Activated CD4-positive, alpha-beta T cell treated with anti-CD3 and anti-CD28 coated beads for 1 hour (primary cell): Measurements from ENCODE around the gene VPS13C.
"Not testable (repeated sequence)": the region's sequence is repeated elsewhere in the genome, so short reads cannot be mapped to it uniquely, and the experiment has no call there.

Source experiments
- DNase-seq: peaks from one replicate; pipeline ENCODE4 v3.0.0-alpha.2; 2020

VPS13C gene

DNA sequence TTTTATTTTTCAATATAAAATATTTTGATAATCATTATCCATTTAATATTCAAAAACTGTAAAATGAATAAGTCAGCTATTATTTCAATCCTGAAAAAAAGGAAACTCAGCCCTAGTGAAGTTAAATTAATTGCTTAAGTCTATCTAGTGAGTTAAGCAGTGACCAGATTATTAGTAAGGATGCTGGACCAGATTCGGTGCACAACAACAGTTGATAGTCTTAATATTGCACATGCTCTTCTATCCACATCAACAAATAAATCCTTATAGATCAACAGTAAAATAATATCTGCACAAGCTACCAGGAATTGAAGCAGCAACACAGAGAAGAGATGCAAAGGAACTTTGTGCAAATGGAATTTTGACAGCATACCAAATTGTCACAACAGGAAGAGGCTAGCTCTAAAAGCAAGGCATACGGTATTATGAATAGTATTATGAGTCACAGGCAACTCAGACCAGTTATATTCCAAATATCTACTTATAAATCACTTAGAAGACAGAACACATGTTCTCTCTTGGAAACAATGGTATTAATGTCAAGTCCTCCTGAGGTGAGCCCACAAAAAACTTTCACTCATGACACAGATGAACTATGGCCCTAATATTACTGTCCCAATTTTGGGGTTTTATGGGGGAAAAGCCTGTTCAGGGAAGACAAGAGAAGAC lies 24.9 kb downstream of the VPS13C start:
- no peak for DNase-seq

DNA sequence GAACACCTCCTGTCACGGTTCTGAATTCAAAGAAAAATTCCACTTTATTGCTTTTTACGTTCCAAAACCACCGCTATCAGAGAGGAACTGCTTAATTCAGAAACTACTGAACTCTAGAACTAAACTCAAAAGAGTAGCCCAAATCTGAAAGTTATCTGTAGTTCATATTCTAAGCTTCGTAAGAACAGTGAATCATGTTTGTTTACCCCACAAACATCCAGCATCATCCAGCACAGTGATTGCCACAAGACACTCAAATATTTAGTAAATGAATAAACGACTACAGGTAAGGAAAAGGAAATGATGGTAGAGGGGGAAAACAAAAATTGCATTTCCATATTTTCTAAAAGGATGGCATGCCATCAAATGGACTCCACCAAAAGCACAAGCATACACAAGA lies 32.3 kb downstream of the VPS13C start:
- DNase-seq, result no peak

DNA sequence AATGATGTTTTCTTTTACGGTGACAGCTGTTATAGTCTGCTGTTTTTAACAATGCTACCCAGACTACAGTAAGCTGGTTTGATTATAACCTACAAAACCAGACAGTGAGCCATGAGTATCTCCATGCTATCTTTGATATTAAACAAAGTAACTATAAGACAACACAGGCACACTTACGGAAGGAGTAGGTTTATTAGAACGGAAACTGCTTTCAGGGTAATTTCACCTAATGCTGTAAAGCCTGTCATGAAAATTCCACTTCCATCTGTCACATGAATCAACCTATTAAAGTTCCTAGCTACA lies 33.0 kb downstream of the VPS13C start:
- no peak for DNase-seq

DNA sequence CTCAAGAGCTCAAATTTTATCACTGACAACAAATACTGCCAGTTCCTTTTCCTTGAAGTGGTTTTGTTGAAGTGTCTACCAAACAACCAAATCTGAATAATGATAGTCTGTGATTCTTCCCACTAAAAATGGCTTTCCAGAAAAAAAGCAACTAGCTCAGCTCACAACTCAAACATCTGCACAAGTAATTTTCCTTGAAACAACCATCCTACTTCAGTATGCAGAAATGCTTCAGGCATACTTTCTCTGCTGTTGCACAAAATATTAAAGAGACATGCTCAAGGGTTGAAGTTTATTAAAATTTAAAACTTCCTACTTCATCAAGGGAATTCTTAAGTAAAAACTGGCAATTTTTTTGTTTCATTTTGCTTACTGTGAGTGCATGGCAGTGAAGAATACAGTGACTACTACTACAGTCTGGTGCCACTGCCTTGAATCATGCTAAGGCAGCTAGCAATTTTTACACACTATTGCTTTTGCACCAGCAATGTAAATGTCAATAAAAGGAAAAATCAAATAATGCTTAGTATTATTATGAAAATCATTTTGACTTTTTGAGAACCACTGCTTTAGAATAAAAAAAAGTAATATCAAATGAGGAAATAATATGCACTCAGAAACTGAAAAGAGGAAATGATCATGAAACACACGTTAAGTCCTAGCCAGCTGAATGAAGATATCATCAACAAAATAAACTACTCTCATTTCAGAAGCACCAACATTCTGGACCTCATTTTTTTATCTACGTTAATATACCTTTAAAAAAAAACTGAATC lies 33.6 kb downstream of the VPS13C start:
- DNase-seq, result no peak

DNA sequence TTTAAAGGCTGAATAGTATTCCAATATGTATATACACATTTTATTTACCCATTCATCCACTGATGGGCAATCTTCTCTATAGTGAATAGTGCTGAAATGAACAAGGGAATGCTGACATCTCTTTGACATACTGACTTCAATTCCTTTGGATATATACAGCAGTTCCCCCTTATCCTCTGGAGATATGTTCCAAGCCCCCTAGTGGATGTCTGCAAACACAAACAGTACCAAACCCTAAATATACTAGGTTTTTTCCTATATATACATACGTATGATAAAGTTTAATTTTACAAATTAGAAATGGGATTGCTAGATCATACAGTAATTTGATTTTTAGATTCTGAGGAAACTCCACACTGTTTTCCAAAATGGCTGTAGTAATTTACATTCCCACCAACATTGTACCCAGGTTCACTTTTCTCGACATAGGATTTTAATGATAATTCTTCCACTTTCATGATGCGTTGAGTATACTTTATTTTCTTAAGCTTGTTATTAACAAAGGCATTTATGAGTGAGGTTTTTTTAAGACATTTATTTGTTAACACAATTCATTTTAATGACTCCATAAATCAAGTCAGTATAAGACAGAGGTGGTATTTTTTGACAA lies 38.2 kb downstream of the VPS13C start:
- no peak for DNase-seq

- DNase-seq, result no peak
Measured at GRCh38 chr15:62020576-62021160, 39.6 kb downstream of the VPS13C start.

DNA sequence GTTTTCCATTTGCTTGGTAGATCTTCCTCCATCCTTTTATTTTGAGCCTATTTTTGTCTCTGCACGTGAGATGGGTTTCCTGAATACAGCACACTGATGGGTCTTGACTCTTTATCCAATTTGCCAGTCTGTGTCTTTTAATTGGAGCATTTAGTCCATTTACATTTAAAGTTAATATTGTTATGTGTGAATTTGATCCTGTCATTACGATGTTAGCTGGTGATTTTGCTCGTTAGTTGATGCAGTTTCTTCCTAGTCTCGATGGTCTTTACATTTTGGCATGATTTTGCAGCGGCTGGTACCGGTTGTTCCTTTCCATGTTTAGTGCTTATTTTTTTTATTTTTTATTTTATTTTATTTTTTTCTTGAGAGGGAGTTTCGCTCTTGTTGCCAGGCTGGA lies 54.9 kb downstream of the VPS13C start:
- not testable (repeated sequence) for DNase-seq

DNA sequence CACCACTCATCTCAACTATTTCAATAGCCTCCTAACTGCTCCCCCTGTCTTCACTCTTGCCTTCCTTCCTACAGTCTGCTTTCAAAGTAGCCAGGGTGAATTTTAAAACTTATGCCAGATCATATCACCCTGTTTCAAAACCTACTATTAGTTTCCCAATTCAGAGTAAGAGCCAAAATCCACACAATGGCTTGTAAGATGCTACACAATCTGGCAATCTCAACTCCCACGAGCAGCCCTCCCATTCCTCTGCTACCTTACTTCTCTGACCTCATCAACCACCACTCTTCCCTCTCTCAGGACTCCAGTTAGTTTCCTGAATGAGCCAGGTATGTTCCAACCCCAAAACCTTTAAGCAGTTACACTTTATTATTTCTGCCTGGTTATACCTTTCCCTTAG lies 62.5 kb downstream of the VPS13C start:
- no peak for DNase-seq

- no peak for DNase-seq
Measured at GRCh38 chr15:61996056-61996635, 64.1 kb downstream of the VPS13C start.

- DNase-seq, result no peak
Measured at GRCh38 chr15:61994216-61994615, 66.0 kb downstream of the VPS13C start.

DNA sequence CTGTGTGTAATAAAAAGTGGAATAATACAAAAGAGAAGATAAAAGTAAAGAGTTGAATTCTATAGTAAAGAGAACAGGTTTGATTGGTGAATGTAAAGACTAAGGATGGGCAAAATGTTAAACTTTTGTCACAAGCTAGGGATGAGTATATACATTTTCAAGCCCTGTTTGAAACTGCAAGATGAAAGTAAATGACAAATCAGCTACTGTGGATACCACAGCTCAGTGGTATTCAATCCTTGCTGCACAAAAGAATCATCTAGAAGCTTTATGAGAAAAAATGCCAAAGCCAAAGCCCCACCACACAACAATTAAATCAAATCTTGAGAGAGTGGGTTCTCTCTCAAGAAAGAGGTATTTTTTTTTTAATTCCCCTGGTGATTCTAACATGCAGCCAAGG lies 67.7 kb downstream of the VPS13C start:
- no peak for DNase-seq

GRCh38 chr15:61989667-61990066 lies 70.6 kb downstream of the VPS13C start:
- DNase-seq, result no peak

GRCh38 chr15:61987824-61988223 lies 72.4 kb downstream of the VPS13C start:
- no peak for DNase-seq

DNA sequence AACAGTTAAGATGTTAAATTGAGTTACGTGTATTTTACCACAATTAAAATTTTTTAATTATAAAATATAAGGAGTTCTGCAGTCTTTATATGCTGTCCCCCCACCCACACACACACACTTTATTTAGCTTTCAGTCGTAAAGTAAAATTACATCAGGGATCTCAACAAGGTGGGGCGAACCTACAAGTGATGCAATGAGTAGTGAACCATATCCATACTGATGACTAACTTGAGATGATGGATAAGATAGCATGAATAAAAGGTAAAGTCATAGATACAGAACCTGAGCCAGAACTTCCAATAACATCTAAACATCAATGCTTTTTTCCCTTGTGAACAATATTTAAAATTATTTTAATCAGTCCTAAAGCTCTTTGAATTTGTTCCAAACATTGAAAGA lies 77.2 kb downstream of the VPS13C start:
- no peak for DNase-seq

DNA sequence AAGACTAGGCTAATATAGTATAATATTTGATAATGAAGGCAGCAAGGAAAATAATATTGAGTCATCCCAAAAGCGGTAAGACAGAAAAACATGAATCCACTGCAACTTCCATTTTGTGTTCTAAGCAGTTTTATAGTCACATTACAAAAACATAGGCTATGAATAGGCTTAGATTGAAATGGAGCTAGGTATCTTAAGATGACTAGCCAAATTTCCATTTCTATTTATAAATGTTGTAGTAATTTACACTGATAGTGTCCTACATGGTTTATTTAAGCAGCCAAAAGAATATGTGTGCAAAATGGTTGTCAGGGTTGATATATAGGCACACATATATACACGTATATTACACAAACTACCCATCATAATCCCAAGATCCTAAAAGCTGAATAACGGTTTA lies 82.0 kb downstream of the VPS13C start:
- no peak for DNase-seq

DNA sequence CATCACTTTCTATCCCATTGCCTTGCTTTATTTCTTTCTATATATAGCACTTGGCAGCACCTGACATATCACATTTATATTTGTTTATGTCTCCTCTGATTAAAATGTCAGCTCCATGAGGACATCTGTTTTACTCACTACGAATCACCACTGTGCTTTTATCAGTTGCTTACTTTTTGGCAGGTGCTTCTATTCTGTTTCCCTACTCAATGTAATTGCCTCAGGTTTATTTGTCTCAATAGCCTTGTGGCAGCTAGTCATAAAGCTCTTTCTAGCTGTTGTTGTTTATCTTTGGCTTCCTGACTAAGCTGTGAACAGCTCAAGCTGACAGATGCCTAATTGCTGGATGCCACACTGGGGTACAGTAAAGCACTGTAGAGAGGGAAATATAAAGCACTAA lies 85.5 kb downstream of the VPS13C start:
- no peak for DNase-seq

DNA sequence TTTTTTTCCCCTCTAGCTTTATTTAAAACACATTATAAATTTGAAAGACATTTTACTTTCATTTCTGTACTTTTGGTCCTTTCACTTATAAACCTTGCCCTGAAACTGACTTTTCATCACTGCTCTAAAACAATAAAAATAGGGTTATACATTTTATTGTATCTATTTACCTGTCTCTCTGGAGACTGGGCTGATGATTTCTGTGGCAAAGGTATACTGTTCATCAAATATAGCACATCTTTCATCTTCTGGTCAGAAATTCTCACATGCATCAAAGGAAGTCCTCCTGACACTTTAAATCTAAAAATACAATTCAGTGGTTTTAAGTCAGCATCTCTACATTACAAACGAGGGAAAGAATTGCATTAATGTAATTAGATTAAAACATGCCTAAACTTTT lies 86.1 kb downstream of the VPS13C start:
- DNase-seq, result no peak

DNA sequence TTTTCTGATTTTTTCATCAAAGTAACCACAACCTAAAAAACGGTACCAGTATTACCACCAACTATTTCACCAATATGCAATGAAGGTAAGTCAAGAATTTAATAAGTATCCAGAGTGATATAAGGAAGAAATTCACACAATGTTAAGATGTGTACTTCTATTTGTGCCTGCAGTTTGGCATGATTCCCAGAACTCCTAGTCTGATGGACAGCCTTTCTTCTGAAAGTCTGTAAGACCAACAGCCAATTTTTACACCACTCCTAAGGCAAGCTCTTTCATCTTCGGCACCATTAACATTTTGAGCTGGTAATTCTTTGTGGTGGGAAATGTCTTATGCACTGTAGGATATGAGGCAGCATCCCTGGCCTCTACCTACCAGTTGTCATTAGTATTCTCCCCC lies 108.3 kb downstream of the VPS13C start:
- no peak for DNase-seq

- no peak for DNase-seq
Measured at GRCh38 chr15:61946778-61947177, 113.5 kb downstream of the VPS13C start.

DNA sequence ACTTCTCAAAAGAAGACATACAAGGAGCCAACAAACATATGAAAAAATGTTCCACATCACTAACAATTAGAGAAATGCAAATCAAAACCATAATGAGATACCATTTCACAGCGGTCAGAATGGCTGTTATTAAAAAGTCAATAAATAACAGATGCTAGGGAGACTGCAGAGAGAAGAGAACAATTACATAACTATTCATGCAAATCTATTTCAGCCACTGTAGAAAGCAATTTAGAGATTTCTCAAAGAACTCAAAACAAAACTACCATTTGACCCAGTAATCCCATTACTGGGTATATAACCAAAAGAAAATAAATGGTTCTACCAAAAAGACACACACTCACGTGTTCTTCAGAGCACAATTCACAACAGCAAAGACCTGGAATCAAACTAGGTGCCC lies 116.3 kb downstream of the VPS13C start:
- DNase-seq, result no peak

DNA sequence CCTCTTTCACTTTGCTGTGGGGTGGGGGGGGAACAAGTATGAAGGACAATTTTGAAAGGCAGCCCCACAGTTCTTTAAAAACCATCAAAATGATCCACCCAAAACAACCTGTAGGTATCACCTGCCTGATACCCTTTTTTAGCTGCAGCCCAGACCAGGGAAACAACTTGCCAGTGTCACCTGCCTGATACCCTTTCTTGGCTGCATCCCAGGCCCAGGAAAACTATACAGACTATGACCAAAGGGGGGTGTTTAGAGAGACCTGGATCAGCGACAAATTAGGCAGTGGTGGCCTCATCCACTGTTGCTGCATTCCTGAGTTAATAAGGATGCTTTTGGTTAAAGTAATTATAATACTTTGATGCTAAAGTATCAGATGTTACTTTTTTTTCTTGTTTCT lies 122.0 kb downstream of the VPS13C start:
- no peak for DNase-seq

DNA sequence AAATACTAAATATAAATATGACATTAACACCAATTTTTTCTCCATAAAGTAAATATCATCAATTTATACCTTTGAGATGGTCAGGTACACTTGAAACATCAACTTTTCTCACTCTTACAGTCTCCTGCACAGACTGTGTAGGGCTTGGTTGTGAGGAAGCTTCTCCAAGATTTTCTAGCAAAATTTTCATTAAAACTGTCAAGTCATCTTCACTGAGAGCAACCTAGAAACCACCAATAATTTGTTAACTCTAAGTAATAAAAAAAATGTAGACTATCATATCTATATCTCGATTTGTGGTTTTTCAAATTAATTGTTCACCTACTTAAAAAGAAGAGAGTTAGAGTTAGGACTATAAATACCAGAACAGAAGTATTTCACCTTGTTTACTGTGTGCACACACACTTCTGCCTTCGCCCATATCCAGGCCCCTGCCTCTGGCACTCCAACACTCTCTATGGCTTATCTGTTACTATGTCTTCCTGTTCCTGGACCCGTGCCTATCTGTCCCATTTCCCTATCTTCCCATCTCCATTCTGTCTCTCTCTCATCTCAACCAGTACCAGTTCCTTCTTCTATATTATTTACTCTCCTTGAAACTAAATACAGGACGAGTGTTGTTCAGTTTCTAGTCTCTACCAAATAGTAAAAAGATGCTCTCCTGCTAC lies 123.6 kb downstream of the VPS13C start:
- DNase-seq, result no peak

GRCh38 chr15:61935493-61935892 lies 124.8 kb downstream of the VPS13C start:
- no peak for DNase-seq
